Activated CD4-positive, alpha-beta T cell treated with anti-CD3 and anti-CD28 coated beads, Interleukin-2, Interleukin-4, amounts not matched to agents 100 ng/mL and 50 ng/mL, durations not matched to agents 16 hours and 8 hours (primary cell): ENCODE data around the gene TOR1B.

Source experiments
- DNase-seq: peaks from one replicate; pipeline ENCODE4 v3.0.0-alpha.2; 2020; ENCODE audit warnings: low spot score

TOR1B gene

GRCh38 chr9:129845373-129845772 is 42.4 kb downstream of the TOR1B start:
- DNase-seq, result no peak

- DNase-seq, result no peak
Measured at GRCh38 chr9:129848712-129849441, 45.9 kb downstream of the TOR1B start.

GRCh38 chr9:129849901-129850300 is 46.9 kb downstream of the TOR1B start:
- no peak for DNase-seq

DNA sequence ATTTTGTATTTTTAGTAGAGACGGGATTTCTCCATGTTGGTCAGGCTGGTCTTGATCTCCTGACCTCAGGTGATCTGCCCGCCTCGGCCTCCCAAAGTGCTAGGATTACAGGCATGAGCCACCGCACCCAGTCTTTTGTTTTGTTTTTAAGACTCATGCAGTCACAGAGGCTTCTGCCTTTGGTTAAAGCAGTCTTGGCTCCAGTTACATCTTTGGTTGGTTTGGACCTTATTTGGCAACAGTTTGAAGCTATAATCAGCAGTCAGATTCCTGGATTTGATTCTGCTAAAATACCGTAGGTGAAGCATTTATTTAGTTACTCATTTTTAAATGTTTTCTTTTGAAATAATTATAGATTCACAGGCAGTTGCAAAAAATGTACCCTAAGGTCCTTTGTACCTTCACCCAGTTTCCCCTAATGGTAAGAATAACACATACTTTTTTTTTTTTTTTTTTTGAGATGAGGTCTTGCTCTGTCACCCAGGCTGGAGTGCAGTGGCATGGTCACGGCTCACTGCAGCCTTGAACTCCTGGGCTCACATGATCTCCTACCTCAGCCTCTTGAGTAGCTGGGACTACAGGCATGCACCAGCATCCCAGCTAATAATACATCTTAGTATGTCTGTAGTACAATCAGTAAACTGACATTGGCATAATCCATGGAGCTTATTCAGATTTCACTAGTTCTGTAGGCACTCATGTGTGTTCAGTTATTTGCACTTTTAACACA is 48.0 kb downstream of the TOR1B start:
- DNase-seq, result no peak

- DNase-seq, result no peak
Measured at GRCh38 chr9:129851821-129852220, 48.8 kb downstream of the TOR1B start.

DNA sequence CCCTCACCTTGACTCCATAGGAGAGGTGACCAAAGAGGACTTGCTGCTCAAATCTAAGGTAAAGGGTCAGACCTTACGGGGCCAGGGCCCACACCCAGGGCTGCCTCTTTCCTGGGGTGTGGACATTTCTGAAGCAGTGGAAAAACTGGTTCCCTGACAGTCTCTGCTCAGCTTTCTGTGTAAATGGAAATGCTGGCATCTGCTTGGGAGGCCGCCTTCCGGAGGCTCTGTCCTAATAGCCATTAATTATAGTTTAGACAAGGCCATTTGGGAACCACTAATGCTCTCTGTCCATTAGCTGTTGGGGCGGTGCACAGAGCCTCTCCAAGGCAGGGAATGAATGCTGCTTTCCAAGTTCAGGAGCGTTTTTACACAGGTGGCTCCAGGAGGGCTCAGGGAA is 49.6 kb downstream of the TOR1B start:
- no peak for DNase-seq

DNA sequence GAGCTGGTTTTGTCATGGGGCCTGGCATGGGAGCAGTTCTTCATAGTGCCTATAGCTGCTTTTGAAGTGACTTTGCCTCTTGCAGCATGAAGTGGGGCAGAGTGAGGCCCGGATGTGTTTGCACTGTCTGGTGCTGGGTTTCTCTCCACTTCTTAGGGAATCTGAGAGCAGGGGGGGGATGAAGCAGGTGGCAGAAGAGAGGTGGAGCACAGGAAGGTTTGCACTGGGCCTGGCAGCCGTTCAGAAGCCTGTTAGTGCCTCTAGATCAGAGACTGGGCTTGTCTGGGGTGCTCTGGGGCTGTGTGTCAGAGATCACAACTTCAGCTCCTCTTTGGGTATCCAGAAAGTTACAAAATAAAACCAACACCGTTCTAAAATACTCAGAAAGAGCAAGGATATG is 50.6 kb downstream of the TOR1B start:
- DNase-seq, result no peak

DNA sequence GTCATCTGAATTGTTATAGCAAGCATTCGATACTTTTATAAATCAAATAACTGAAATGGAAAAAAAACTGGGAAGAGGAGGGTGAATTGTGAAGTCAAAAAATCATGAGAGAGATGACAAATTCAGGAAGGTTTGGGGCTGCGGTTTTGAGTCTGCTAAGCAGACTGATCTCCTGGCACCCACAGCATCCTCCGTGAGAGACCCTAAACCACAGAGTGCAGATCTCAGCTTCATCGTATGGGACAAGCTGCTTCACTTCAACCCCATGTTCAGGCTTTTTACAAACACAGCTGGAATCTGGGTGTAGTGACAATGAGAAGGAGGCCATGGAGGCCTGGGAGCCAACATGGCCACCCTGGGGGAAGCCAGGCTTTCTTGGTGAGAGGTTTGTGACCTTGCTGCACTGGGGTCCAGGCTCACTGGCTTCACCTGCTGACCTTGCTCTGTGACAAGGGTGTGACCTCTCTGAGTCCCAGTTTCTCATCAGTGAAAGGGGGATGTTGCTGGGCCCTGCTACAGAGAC is 51.7 kb downstream of the TOR1B start:
- DNase-seq, result peak; percentile 15

DNA sequence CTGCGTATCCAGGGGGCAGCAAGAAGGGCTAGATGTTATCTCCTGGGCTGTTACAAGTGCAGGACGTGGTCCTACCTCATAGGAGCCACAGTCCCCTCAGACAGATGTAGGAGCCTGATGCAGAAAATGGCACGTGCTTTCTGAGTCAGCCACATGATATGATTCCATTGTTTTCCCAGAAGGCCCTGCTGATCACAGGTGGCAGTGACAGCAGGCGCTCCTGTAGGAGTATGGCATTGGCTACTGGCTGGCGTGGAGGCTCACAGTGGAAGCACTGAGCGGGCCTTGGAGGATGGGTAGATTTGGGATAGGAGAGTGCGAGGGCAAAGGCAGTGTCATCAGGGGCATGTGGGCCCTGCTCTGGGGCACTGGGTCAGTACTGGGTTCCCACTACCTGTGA is 54.2 kb downstream of the TOR1B start:
- no peak for DNase-seq

- no peak for DNase-seq
Measured at GRCh38 chr9:129858167-129858962, 55.4 kb downstream of the TOR1B start.
